ENCODE results near the gene RET.

Gene RET

GRCh38 chr10:43111101-43111500 lies 34.2 kb downstream of the RET start:
- no peak for DNase-seq

GRCh38 chr10:43111921-43112607 lies 35.2 kb downstream of the RET start:
- DNase-seq, result no peak

GRCh38 chr10:43112608-43112961 lies 35.7 kb downstream of the RET start:
- DNase-seq, result no peak

- no peak for DNase-seq
These were observed 36.6 kb downstream of the RET start for GRCh38 chr10:43113201-43114087.

GRCh38 chr10:43114088-43114742 lies 37.3 kb downstream of the RET start:
- DNase-seq, result no peak

GRCh38 chr10:43114743-43115611 lies 38.1 kb downstream of the RET start:
- DNase-seq, result no peak

- DNase-seq, result no peak
These were observed 39.2 kb downstream of the RET start for GRCh38 chr10:43115881-43116595.

GRCh38 chr10:43116596-43116995 lies 39.7 kb downstream of the RET start:
- no peak for DNase-seq

GRCh38 chr10:43117031-43117776 lies 40.3 kb downstream of the RET start:
- no peak for DNase-seq

- DNase-seq, result no peak
These were observed 41.1 kb downstream of the RET start for GRCh38 chr10:43117777-43118583.

- DNase-seq, result no peak
These were observed 42.0 kb downstream of the RET start for GRCh38 chr10:43118631-43119415.

GRCh38 chr10:43119416-43120115 lies 42.7 kb downstream of the RET start:
- no peak for DNase-seq

- no peak for DNase-seq
These were observed 43.5 kb downstream of the RET start for GRCh38 chr10:43120116-43120928.

- no peak for DNase-seq
These were observed 44.1 kb downstream of the RET start for GRCh38 chr10:43120929-43121314.

- no peak for DNase-seq
These were observed 44.6 kb downstream of the RET start for GRCh38 chr10:43121444-43121843.

- no peak for DNase-seq
These were observed 45.2 kb downstream of the RET start for GRCh38 chr10:43122096-43122495.

GRCh38 chr10:43122826-43123225 lies 46.0 kb downstream of the RET start:
- no peak for DNase-seq
